Measurements from ENCODE around the gene CCKAR. TPM values are rescaled to one million over a fixed set of nuclear protein-coding genes. Genes with fewer than 3 reads are reported as not detected.

The CCKAR gene
- total RNA-seq, 1 donor from 2014 or later, result not detected

GRCh38 chr4:26484032-26484515 lies 6.2 kb downstream of the CCKAR start:
- no peak overlapping the region for H3K4me3 Mint-ChIP-seq (ENCODE audit: low read depth)
- intact Hi-C loops (cut with micrococcal nuclease), result no loop called here
- no peaks in the 10 kb centered on the region for H3K36me3 Mint-ChIP-seq (ENCODE audit: low read depth)

DNA sequence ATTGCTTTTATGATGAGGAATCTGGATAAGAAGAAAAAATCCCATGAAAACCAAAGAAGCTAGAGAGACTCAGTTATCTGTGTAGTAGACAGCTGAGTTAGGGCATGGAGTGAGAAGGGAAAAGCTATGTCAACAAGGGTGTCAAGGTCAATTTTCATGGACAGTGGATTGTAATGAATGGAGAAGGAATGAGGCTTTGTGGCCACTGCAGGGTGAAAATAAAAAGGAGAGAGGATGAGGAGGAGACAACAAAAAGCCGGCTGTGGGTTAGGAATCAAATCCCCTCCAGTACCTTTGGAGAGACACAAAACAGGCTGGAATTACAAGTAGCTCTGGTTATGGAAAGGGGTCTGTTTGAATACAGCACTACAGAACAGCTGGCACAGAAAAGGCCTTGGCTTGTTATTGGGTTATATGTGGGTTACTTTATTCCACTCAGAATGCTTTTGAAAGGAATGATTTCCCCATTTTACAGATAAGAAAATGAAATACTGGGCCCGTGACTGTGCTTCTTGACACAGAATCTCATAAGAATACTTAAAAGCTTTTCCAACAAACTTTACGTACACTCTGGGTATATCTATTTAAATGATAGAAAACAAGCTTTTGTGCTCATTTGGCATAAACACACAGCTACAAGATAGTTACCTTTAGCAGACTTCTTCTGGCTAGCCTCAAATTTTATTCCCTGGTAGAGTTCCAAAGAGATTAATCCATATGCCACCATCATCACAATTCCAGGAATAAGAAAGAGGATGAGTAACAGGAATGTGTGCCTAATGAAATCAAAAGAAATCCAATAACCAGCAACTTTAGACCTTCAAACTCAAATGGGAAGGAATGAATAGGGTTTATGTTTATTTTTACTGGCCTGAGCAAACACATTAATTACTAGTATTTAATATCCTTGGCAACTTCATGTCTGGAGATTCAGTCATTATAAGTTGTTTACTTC lies 7.5 kb downstream of the CCKAR start:
- Mint-ChIP-seq H3K27me3 (ENCODE audit: low read depth) (peaks cover 7% of the 10 kb centered on the region), H3K36me3 (ENCODE audit: low read depth) (no peaks in the 10 kb centered on the region), H3K4me3 (ENCODE audit: low read depth) (no peak overlapping the region), H3K4me1 (ENCODE audit: low read depth) (no peaks in the 10 kb centered on the region), H3K9me3 (no peaks in the 10 kb centered on the region), H3K27ac (no peak overlapping the region)
- intact Hi-C loops (cut with micrococcal nuclease), result no loop called here
- DNase-seq (ENCODE audit: low spot score), result no peak

More at GRCh38 chr4:26484032-26484515, 6.2 kb downstream of the CCKAR start:
- H3K4me1 Mint-ChIP-seq (ENCODE audit: low read depth), result no peaks in the 10 kb centered on the region
- H3K9me3 Mint-ChIP-seq, result no peaks in the 10 kb centered on the region
- no peak overlapping the region for H3K27ac Mint-ChIP-seq
- peaks cover 8% of the 10 kb centered on the region for H3K27me3 Mint-ChIP-seq (ENCODE audit: low read depth)
- no peak for DNase-seq (ENCODE audit: low spot score)

DNA sequence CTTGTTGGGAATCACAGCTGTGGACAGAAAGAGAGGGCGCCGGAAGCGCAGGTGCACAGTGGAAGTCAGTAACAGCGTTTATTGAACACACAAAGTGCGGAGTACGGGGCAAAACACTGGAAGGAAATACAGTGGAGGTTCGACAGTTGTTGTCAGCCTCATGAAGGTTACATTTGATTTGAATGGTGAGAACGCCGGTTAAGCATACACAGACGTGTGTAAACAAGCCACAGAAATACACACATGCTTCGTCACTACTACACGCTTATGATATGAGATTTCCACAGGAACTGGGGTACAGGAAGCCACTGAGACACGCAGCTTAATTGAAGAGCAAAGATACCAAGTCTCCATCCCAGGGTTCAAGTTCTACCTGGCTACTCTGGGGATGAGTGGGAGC lies 12.0 kb downstream of the CCKAR start:
- Mint-ChIP-seq H3K27ac (no peak overlapping the region), H3K4me1 (ENCODE audit: low read depth) (no peaks in the 10 kb centered on the region), H3K36me3 (ENCODE audit: low read depth) (no peaks in the 10 kb centered on the region), H3K27me3 (ENCODE audit: low read depth) (peaks cover 5% of the 10 kb centered on the region), H3K4me3 (ENCODE audit: low read depth) (no peak overlapping the region), H3K9me3 (no peaks in the 10 kb centered on the region)
- intact Hi-C loops (cut with micrococcal nuclease), result no loop called here
- DNase-seq (ENCODE audit: low spot score), result no peak

DNA sequence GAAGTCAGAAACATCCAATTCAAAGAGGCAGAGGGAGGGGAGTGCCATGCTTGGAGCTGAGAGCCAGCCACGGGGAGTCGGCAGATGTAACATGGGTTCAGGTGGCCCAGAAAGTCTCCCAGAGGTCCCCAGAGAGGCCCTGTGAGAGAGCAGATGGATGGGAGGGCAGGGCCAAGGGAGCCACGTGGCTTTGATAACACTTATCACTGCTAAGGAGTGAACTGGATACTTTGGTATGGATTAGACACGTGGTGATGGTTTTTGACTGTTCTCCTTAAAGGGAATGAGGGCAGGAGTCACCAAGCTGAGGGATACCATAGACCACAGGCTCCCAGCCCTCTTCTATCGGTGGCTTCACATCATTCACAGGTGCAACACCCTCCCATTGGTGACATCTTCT lies 13.7 kb downstream of the CCKAR start:
- no peak overlapping the region for H3K4me3 Mint-ChIP-seq (ENCODE audit: low read depth)
- intact Hi-C loops (cut with micrococcal nuclease), result no loop called here
- no peaks in the 10 kb centered on the region for H3K27me3 Mint-ChIP-seq (ENCODE audit: low read depth)
- no peaks in the 10 kb centered on the region for H3K4me1 Mint-ChIP-seq (ENCODE audit: low read depth)
- no peak overlapping the region for H3K27ac Mint-ChIP-seq
- no peaks in the 10 kb centered on the region for H3K9me3 Mint-ChIP-seq
- no peak for DNase-seq (ENCODE audit: low spot score)
- no peaks in the 10 kb centered on the region for H3K36me3 Mint-ChIP-seq (ENCODE audit: low read depth)

GRCh38 chr4:26475716-26476115 lies 14.6 kb downstream of the CCKAR start:
- Mint-ChIP-seq H3K4me3 (ENCODE audit: low read depth) (no peak overlapping the region), H3K27me3 (ENCODE audit: low read depth) (no peaks in the 10 kb centered on the region), H3K4me1 (ENCODE audit: low read depth) (no peaks in the 10 kb centered on the region), H3K9me3 (no peaks in the 10 kb centered on the region), H3K27ac (no peak overlapping the region), H3K36me3 (ENCODE audit: low read depth) (no peaks in the 10 kb centered on the region)
- intact Hi-C loops (cut with micrococcal nuclease), result no loop called here
- DNase-seq (ENCODE audit: low spot score), result no peak

- Mint-ChIP-seq H3K4me3 (ENCODE audit: low read depth) (no peak overlapping the region), H3K27me3 (ENCODE audit: low read depth) (peaks cover 2% of the 10 kb centered on the region), H3K36me3 (ENCODE audit: low read depth) (no peaks in the 10 kb centered on the region), H3K27ac (no peak overlapping the region), H3K9me3 (no peaks in the 10 kb centered on the region), H3K4me1 (ENCODE audit: low read depth) (no peaks in the 10 kb centered on the region)
- intact Hi-C loops (cut with micrococcal nuclease), result no loop called here
- DNase-seq (ENCODE audit: low spot score), result no peak
Observed at GRCh38 chr4:26474551-26474950, 15.7 kb downstream of the CCKAR start.

DNA sequence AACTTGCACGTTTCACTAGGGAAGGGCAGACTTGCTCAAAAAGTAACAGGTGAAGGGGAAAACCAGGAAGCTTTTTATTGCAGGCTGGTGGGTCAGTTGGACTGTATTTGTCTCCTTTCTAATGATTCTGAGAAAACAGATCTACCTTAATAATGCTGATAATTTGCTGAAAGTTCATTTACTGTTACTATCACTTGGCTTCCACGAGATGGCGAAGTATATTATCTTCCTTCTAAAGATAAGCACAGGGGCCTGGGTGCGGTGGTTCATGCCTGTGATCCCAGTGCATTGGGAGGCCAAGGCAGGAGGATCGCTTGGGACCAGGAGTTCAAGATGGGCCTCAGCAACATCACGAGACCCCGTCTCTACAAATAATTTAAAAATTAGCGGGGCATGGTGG lies 16.4 kb downstream of the CCKAR start:
- Mint-ChIP-seq H3K9me3 (no peaks in the 10 kb centered on the region), H3K4me3 (ENCODE audit: low read depth) (no peak overlapping the region), H3K4me1 (ENCODE audit: low read depth) (no peaks in the 10 kb centered on the region), H3K27ac (no peak overlapping the region), H3K36me3 (ENCODE audit: low read depth) (no peaks in the 10 kb centered on the region), H3K27me3 (ENCODE audit: low read depth) (peaks cover 7% of the 10 kb centered on the region)
- DNase-seq (ENCODE audit: low spot score), result no peak
- intact Hi-C loops (cut with micrococcal nuclease), result no loop called here

DNA sequence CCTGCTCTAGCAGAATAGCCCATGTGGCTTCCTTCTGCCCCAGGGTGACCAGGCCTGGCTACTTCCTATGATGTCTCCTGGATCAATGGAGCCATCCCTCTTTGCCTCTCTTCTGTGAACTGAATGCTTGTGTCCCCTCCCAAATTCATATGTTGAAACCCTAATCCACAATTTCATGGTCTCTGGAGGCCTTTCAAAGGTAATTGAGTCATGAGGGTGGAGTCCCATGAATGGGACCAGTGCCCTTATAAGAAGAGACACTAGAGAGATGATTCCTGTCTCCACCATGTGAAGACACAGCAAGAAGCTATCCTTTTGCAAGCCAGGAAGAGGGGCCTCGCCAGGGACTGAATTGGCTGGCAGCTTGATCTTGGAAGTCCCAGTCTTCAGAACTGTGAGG lies 18.4 kb downstream of the CCKAR start:
- H3K36me3 Mint-ChIP-seq (ENCODE audit: low read depth), result no peaks in the 10 kb centered on the region
- peaks cover 8% of the 10 kb centered on the region for H3K27me3 Mint-ChIP-seq (ENCODE audit: low read depth)

DNA sequence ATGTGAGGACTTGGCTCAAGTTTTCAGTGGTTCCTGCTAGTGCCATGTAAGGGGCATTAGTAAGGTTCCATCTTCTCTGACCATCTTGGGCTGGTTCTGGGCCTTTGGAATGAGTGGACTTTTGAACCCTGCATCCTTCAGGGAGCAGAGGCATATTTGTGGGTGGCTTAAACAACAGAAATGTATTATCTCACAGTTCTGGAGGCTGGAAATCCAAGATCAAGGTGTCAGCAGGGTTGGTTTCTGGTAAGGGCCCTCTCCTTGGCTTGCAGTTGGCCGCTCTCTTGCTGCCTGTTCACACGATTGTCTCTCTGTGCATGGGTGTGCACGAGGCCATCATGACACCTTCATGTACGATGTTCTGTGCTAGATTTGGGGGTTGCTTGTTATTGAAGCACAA lies 21.3 kb downstream of the CCKAR start:
- no peaks in the 10 kb centered on the region for H3K9me3 Mint-ChIP-seq
- peaks cover 10% of the 10 kb centered on the region for H3K27me3 Mint-ChIP-seq (ENCODE audit: low read depth)
- DNase-seq (ENCODE audit: low spot score), result no peak
- no peaks in the 10 kb centered on the region for H3K4me1 Mint-ChIP-seq (ENCODE audit: low read depth)
- no peaks in the 10 kb centered on the region for H3K36me3 Mint-ChIP-seq (ENCODE audit: low read depth)
- H3K4me3 Mint-ChIP-seq (ENCODE audit: low read depth), result no peak overlapping the region
- H3K27ac Mint-ChIP-seq, result no peak overlapping the region
- intact Hi-C loops (cut with micrococcal nuclease), result no loop called here

More for the DNA sequence above, 18.4 kb downstream of the CCKAR start:
- H3K4me3 Mint-ChIP-seq (ENCODE audit: low read depth), result no peak overlapping the region
- intact Hi-C loops (cut with micrococcal nuclease), result no loop called here
- DNase-seq (ENCODE audit: low spot score), result no peak
- no peaks in the 10 kb centered on the region for H3K9me3 Mint-ChIP-seq
- H3K27ac Mint-ChIP-seq, result no peak overlapping the region
- no peaks in the 10 kb centered on the region for H3K4me1 Mint-ChIP-seq (ENCODE audit: low read depth)

- peaks cover 12% of the 10 kb centered on the region for H3K27me3 Mint-ChIP-seq (ENCODE audit: low read depth)
- H3K27ac Mint-ChIP-seq, result no peak overlapping the region
- intact Hi-C loops (cut with micrococcal nuclease), result no loop called here
- H3K9me3 Mint-ChIP-seq, result no peaks in the 10 kb centered on the region
- no peaks in the 10 kb centered on the region for H3K4me1 Mint-ChIP-seq (ENCODE audit: low read depth)
- no peak for DNase-seq (ENCODE audit: low spot score)
- no peak overlapping the region for H3K4me3 Mint-ChIP-seq (ENCODE audit: low read depth)
- H3K36me3 Mint-ChIP-seq (ENCODE audit: low read depth), result no peaks in the 10 kb centered on the region
Observed at GRCh38 chr4:26468283-26468949, 21.9 kb downstream of the CCKAR start.

- H3K27me3 Mint-ChIP-seq (ENCODE audit: low read depth), result peaks cover 14% of the 10 kb centered on the region
- no peak overlapping the region for H3K27ac Mint-ChIP-seq
- no peaks in the 10 kb centered on the region for H3K9me3 Mint-ChIP-seq
- H3K4me1 Mint-ChIP-seq (ENCODE audit: low read depth), result no peaks in the 10 kb centered on the region
- intact Hi-C loops (cut with micrococcal nuclease), result no loop called here
- H3K4me3 Mint-ChIP-seq (ENCODE audit: low read depth), result no peak overlapping the region
- no peak for DNase-seq (ENCODE audit: low spot score)
- H3K36me3 Mint-ChIP-seq (ENCODE audit: low read depth), result no peaks in the 10 kb centered on the region
Observed at GRCh38 chr4:26467724-26468123, 22.6 kb downstream of the CCKAR start.

DNA sequence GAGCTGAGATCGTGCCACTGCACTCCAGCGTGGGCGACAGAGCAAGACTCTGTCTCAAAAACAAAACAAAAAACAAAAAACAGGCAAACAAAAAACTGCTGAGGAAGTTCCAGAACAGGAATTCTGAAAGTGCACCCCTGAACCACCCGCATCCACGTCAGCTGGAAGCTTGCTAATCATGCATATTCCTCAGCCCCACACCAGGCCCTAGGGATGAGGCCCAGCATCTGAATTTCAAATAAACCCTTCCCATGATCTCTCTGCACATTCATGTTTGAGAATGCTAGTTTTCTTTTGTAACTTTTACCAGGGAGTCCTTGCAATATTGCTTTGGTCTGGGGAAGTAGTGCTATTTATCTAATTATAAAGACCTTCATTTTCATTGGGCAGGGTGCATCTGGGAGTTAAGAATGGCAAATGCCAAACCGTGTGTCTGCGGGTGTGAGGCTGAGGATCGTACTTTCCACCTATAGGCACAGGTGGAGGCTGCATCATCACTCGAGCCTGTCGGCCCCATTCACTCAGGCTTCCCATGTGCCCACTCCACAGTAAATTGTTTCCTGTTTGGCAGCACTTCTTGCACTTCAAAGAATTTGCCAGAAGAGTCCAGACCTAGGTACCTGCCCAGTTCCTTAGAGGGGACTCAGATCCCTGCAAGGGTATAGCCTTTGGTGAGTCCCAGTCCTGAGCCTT lies 23.6 kb downstream of the CCKAR start:
- no peak overlapping the region for H3K27ac Mint-ChIP-seq
- no peaks in the 10 kb centered on the region for H3K4me1 Mint-ChIP-seq (ENCODE audit: low read depth)
- no peak for DNase-seq (ENCODE audit: low spot score)
- no peak overlapping the region for H3K4me3 Mint-ChIP-seq (ENCODE audit: low read depth)
- peaks cover 18% of the 10 kb centered on the region for H3K27me3 Mint-ChIP-seq (ENCODE audit: low read depth)
- intact Hi-C loops (cut with micrococcal nuclease), result no loop called here
- H3K9me3 Mint-ChIP-seq, result no peaks in the 10 kb centered on the region
- no peaks in the 10 kb centered on the region for H3K36me3 Mint-ChIP-seq (ENCODE audit: low read depth)

Data from activated T-helper 2 cell treated with anti-CD3 and anti-CD28 coated beads, Interferon-gamma antibody, Interleukin-2, Interleukin-4, amounts not matched to agents 10 μg/mL and 5 μg/mL and 100 μg/mL, durations not matched to agents 14 hours and 24 hours and 36 hours (primary cell).